Measurements from ENCODE around the gene TAAR2.
"Not testable (repeated sequence)": the region's sequence is repeated elsewhere in the genome, so short reads cannot be mapped to it uniquely, and the experiment has no call there.

TAAR2 gene

GRCh38 chr6:132624175-132624574 is at the start of gene TAAR2:
TAAR2 (minus strand) TSS chr6:132624275; CDS start chr6:132624275, 0 bp downstream.
- no peak for DNase-seq (ENCODE audit: low read depth in 4 of 4, low spot score in 1 of 4)

GRCh38 chr6:132673376-132674094 is 49.5 kb upstream of the TAAR2 start:
- no peak for DNase-seq (ENCODE audit: low read depth in 4 of 4, low spot score in 1 of 4)

DNA sequence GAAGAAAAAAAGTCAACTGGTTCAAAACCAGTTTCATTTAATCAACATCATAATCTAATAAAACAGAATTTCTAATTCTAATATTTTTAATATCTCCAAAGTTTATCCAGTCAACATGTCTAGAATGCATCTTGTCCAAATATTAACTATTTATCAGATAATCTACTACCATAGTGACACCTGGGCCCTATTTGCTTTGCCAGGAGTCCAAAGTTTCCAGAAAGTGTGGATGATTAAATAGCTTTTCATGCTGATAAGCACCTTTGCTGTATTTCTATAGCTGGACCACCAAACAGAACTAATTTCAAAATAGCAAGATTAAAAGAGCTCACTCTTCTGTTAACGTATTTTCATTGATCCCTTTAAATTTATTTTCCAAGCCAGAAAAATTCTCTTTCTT is 47.2 kb upstream of the TAAR2 start:
- DNase-seq (ENCODE audit: low read depth in 4 of 4, low spot score in 1 of 4): no peak

DNA sequence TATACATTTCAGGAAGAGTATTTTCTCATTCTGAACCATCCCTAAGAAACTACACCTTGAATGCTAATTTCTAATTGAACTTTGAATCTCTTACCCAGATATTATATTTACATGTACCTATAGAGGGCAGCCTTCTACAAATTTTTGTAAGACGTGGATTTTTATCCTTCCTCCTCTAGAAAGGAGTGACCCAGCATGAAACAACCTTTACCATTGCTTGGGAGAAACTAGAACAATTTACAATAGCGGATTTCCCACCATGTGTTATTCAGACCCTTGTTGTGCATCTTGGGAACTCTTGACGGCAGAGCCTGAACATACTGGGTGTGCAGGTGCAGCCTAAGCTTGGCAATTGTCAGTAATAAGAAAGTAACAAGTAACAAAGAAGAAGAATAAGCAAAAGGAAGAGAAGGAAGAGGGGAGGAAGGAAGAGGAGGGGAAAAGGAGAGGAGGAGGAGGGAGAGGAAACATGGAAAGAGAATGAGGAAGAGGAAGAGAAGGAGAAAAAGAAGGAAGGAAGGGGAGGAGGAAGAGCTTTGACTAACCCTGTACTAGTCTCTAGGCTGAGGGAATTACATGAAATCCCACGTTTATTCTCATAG is 45.7 kb upstream of the TAAR2 start:
- no peak for DNase-seq (ENCODE audit: low read depth in 4 of 4, low spot score in 1 of 4)

GRCh38 chr6:132666118-132666517 is 42.0 kb upstream of the TAAR2 start:
- DNase-seq (ENCODE audit: low read depth in 4 of 4, low spot score in 1 of 4): no peak

DNA sequence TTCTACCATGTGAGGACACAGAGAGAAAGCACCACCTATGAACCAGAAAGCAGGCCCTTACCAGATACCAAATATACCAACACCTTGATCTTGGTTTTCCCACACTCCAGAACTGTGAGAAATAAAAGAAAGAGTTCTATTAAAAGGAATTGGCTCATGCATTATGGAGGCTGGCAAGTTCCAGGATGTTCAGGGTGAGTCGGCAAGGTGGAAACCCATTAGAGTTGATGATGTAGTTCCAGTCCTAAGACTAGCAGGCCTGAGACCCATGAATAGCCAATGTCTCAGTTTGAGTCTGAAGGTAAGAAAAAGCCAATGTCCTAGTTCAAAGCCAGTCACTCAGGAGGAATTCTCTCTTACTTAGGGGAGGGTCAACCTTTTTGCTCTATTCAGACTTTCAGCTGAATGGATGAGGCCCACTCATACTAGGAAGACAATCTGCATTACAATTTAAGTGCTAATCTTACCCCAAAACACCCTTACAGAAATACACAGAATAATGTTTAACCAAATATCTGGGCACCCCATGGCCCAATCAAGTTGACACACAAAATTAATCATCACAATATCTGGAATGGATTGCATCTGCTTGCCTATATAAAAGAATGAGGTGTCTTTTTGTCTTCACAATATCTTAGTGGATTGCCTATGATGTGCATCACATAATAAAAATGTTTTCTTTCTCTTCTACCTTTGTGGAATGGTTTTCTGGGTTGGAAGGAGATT is 40.4 kb upstream of the TAAR2 start:
- no peak for DNase-seq (ENCODE audit: low read depth in 4 of 4, low spot score in 1 of 4)

DNA sequence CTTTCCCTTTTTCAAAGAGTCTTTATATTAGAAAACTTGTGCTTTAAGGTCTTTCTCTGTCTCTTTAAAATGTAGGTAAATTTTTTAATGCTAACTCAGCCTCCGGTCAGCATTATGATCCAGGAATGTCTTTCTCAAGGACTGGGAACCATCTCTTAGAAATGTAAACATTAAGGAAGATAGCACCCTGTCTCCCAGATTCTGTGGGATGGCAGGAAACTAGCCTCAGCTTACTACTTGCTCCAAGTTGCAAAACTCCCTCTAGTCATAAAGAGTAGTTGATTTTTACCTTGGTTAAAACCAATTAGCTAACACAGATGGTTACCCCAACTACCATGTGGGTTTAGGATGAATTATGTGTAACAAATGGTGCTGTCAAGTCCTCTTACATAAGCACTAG is 39.6 kb upstream of the TAAR2 start:
- no peak for DNase-seq (ENCODE audit: low read depth in 4 of 4, low spot score in 1 of 4)

GRCh38 chr6:132661906-132662305 is 37.8 kb upstream of the TAAR2 start:
- DNase-seq (ENCODE audit: low read depth in 4 of 4, low spot score in 1 of 4): no peak

- DNase-seq (ENCODE audit: low read depth in 4 of 4, low spot score in 1 of 4): no peak
Observed at GRCh38 chr6:132659082-132659481, 35.0 kb upstream of the TAAR2 start, which contains the start of gene TAAR1. TAAR1 (minus strand) TSS chr6:132659182; CDS start chr6:132646003, 13,179 bp downstream.

DNA sequence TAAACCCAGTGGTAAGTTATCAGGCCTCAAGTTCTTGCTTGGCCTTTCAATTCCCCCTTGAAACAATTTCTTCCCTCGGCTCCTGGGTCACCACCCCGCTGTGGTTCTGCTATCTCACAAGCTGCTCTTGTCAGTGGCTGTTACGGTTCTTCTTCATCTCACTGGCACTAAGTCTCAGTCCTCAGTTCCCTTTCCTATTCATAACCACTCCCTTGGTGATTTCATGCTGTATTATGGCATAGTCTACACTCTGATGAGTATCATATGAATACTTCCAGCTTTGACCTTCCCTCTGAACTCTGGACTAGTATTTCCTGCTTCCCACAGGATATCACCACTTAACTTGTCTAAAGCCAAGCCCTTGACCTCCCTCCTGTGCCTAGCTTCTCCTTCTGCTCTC is 27.0 kb upstream of the TAAR2 start:
- DNase-seq (ENCODE audit: low read depth in 4 of 4, low spot score in 1 of 4): no peak

- DNase-seq (ENCODE audit: low read depth in 4 of 4, low spot score in 1 of 4): no peak
Observed at GRCh38 chr6:132650429-132650828, 26.4 kb upstream of the TAAR2 start.

- DNase-seq (ENCODE audit: low read depth in 4 of 4, low spot score in 1 of 4): no peak
Observed at GRCh38 chr6:132648828-132649227, 24.8 kb upstream of the TAAR2 start.

- DNase-seq (ENCODE audit: low read depth in 4 of 4, low spot score in 1 of 4): no peak
Observed at GRCh38 chr6:132648356-132648755, 24.3 kb upstream of the TAAR2 start.

GRCh38 chr6:132643547-132643946 is 19.5 kb upstream of the TAAR2 start:
- DNase-seq (ENCODE audit: low read depth in 4 of 4, low spot score in 1 of 4): no peak

DNA sequence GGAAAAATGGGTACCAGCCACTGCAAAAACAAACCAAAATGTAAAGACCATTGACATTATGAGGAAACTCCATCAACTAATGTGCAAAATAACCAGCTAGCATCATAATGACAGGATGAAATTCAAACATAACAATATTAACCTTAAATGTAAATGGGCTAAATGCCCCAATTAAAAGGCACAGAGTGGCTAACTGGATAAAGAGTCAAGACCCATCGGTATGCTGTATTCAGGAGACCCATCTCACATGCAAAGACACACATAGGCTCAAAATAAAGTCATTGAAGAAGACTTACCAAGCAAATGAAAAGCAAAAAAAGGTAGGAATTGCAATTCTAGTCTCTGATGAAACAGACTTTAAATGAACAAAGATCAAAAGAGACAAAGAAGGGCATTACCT is 13.1 kb upstream of the TAAR2 start:
- not testable (repeated sequence) for DNase-seq (ENCODE audit: low read depth in 4 of 4, low spot score in 1 of 4)

DNA sequence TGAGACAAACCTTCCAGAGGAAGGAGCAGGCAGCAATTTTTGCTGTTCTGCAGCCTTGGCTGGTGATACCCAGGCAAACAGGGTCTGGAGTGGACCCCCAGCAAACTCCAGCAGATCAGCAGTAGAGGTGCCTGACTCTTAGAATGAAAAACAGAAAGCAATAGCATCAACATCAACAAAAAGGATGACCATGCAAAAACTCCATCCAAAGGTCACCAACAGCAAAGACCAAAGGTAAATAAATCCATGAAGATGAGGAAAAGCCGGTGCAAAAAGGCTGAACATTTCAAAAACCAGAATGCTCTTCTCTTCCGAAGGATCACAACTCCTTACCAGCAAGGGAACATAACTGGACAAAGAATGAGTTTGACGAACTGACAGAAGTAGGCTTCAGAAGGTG is 11.8 kb upstream of the TAAR2 start:
- not testable (repeated sequence) for DNase-seq (ENCODE audit: low read depth in 4 of 4, low spot score in 1 of 4)

- not testable (repeated sequence) for DNase-seq (ENCODE audit: low read depth in 4 of 4, low spot score in 1 of 4)
Observed at GRCh38 chr6:132635288-132635687, 11.2 kb upstream of the TAAR2 start.

- no peak for DNase-seq (ENCODE audit: low read depth in 4 of 4, low spot score in 1 of 4)
Observed at GRCh38 chr6:132634796-132635195, 10.7 kb upstream of the TAAR2 start.

- DNase-seq (ENCODE audit: low read depth in 4 of 4, low spot score in 1 of 4): no peak
Observed at GRCh38 chr6:132633362-132633761, 9.3 kb upstream of the TAAR2 start.

DNA sequence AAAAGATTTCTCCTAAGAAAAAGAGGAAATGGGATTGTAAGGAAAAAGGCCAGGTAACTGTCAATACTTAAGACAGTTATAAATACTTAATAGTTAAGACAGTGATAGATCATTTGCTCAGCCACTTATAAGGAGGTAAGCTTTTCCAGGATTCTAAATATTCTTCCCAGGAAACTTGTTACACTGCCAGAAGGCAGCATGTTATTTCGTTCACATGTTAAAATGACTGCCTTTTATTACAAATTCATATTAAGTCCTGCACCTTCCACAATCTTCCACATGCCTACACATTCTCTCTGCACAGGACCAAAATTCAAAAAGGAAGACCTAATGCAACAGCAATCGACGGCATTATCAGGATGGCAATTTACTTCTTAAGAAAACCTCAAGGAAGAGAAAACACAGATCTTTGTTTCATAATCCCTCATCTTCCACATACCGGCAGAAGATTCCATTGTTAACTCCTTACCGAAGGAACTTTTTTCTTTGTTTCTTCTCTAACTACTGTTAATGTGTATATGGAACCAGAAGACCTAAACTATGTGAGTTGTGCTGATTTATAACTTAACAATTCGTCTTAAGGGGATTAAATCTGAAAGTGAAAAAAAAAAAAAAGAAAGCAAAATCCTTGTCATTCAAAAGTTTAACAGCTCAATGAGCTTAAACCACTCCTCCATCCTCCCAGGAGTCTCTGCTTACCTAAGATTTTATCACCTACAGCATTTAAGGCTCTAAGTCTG is 799 bp downstream of the TAAR2 start:
- no peak for DNase-seq (ENCODE audit: low read depth in 4 of 4, low spot score in 1 of 4)

DNA sequence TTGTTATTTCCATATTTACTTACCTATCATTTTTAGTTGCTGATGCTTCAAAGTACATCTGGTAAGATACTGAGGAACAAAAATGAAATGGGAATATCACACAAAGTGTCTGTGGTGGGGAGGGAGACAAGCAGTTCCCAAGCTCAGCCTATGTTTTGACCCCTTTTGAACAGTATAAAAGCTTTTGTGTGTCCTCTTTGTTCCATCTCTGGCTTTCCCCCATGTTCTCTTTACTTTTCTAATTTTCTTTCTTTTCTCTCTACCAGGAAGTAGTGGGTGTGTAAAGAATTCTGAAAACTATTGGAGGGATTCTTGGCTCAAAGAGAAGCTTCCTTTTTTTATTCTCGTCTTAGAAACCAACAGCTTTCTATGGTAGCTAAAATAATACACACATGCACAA is 7.4 kb downstream of the TAAR2 start:
- no peak for DNase-seq (ENCODE audit: low read depth in 4 of 4, low spot score in 1 of 4)

DNA sequence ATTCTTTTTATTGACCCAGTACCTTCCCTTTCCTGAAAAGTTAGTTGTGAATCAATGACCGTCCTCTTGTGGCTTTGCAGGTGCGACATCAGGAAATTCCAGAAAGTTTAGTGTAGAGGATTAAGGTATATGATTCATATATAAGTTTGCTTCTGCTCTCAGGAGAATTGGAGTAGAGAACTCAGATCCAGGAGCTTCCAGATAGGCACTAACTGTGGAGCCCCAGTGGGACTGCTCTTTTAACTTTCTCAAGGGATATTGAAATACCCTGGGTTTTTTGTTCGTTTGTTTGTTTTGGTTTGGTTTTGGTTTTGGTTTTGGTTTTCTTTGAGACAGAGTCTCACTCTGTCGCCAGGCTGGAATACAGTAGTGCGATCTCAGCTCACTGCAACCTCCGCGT is 9.5 kb downstream of the TAAR2 start:
- DNase-seq (ENCODE audit: low read depth in 4 of 4, low spot score in 1 of 4): no peak
